SW480 (cell line): ENCODE results near the gene GART.

Source experiments
- DNase-seq: peaks from one replicate; pipeline ENCODE4 v3.0.0-alpha.2; 2016; ENCODE audit warnings: low spot score

GART gene

DNA sequence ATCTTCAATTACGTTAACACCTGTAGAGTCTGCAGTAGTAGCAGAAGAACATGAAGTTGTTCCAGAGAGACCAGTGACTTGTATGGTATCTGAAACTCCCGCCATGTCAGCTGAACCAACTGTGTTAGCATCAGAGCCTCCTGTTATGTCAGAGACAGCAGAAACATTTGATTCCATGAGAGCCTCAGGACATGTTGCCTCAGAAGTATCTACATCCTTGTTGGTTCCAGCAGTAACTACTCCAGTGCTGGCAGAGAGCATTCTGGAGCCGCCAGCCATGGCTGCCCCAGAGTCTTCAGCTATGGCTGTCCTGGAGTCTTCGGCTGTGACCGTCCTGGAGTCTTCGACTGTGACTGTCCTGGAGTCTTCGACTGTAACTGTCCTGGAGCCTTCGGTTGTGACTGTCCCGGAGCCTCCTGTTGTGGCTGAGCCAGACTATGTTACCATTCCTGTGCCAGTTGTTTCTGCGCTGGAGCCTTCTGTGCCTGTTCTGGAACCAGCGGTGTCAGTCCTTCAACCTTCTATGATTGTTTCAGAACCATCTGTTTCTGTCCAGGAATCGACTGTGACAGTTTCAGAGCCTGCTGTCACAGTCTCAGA, 11.2 kb upstream of the GART start:
- DNase-seq: no peak

- DNase-seq: no peak
These were observed 10.4 kb upstream of the GART start for GRCh38 chr21:33552093-33552998.

- no peak for DNase-seq
These were observed 9.7 kb upstream of the GART start for GRCh38 chr21:33551664-33552063.

GRCh38 chr21:33550772-33551660, 9.1 kb upstream of the GART start:
- DNase-seq: no peak

DNA sequence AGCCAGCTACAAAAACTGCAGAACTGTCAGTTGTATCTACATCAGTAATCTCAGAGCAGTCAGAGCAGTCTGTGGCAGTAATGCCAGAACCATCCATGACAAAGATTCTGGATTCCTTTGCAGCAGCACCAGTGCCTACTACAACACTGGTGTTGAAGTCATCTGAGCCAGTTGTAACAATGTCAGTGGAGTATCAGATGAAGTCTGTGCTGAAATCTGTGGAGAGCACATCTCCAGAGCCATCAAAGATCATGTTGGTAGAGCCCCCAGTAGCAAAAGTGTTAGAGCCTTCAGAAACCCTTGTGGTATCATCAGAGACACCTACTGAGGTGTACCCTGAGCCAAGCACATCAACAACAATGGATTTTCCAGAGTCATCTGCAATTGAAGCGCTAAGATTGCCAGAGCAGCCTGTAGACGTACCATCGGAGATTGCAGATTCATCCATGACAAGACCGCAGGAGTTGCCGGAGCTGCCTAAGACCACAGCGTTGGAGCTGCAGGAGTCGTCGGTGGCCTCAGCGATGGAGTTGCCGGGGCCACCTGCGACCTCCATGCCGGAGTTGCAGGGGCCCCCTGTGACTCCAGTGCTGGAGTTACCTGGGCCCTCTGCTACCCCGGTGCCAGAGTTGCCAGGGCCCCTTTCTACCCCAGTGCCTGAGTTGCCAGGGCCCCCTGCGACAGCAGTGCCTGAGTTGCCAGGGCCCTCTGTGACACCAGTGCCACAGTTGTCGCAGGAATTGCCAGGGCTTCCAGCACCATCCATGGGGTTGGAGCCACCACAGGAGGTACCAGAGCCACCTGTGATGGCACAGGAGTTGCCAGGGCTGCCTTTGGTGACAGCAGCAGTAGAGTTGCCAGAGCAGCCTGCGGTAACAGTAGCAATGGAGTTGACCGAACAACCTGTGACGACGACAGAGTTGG, 8.2 kb upstream of the GART start:
- no peak for DNase-seq

DNA sequence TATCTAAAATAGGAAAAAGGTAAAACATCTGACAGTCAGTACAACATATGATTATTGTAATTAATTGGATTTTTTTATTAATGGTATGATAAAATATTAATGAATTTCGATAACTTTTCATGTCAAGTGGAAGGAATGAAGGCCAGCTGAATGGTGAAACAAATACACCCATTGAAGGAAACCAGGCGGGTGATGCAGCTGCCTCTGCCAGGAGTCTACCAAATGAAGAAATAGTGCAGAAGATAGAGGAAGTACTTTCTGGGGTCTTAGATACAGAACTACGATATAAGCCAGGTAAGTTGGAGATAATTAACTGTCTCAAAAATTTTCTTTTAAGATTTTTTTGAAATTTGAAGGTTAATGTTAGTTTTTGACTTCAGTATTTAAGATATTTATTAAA, 4.2 kb upstream of the GART start:
- no peak for DNase-seq

- no peak for DNase-seq
These were observed 2.7 kb upstream of the GART start for GRCh38 chr21:33544451-33545195.

- peak; percentile 72 for DNase-seq
These were observed 1.7 kb upstream of the GART start for GRCh38 chr21:33543505-33544129.

- DNase-seq: peak; percentile 99
These were observed 955 bp upstream of the GART start, which contains the start of gene SON for GRCh38 chr21:33542640-33543504. TSS of gene SON (plus strand) at chr21:33543038. CDS start at chr21:33543093, 55 bp downstream.

DNA sequence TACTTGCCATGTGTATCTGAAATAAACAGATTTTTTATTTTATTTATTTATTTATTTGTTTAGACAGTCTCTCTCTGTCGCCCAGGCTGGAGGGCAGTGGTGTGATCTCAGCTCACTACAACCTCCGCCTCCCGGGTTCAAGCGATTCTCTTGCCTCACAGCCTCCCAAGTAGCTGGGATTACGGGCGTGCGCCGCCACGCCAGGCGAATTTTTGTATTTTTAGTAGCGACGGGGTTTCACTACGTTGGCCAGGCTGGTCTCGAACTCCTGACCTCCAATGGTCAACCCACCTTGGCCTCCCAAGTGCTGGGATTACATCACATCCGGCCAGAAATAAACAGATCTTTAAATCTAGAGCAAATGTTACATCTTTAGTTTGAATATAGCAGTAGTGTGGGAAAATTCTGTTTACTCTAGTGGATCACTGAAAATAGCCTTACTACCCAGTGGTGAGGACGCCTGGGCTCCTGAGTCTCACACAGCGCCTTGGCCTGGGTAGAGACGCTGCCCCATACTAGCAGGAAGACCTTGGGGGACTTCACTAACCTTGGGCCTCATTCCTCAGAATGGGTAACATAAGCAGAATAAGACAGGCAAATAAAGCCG, 709 bp downstream of the GART start:
- peak; percentile 51 for DNase-seq

GRCh38 chr21:33540711-33541104, 1.2 kb downstream of the GART start:
- DNase-seq: peak; percentile 18

DNA sequence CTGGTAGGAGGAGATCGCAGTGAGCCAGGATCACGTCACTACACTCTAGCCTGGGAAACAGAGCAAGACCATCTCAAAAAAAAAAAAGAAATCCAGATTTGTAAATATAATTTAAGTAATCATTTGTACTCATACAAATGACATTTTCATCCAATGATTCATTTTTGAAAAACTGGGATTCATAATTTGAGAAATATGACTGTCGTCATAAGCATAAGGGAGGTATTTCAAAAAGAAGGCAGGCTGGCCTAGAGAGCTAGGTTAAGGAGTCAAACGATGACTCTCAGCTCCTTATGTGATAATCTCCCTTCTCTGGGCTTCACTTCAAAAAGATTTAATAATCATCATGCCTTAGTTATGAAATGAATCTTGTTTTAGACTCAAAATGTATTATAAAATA, 2.3 kb downstream of the GART start:
- no peak for DNase-seq

GRCh38 chr21:33537212-33537611, 4.7 kb downstream of the GART start:
- DNase-seq: no peak

DNA sequence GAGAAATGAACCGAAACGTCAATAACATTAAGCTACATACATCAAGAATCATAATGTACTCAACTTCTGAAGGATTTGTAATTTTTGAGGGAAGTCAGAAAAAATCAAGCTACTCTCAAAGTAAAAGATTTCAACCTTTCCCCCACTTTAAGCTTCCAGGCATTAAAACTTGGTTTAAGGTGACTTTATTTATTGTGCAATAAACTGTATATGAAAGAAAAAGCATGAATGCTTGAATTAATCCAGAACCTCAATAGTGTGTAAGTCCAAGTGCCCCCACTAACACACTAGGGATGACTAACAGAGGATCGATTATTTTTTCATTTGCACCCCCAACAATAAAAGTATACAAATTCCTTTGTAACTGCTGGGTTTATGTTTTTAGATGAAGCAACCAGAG, 10.9 kb downstream of the GART start:
- no peak for DNase-seq

- DNase-seq: no peak
These were observed 19.0 kb downstream of the GART start for GRCh38 chr21:33522953-33523349.

DNA sequence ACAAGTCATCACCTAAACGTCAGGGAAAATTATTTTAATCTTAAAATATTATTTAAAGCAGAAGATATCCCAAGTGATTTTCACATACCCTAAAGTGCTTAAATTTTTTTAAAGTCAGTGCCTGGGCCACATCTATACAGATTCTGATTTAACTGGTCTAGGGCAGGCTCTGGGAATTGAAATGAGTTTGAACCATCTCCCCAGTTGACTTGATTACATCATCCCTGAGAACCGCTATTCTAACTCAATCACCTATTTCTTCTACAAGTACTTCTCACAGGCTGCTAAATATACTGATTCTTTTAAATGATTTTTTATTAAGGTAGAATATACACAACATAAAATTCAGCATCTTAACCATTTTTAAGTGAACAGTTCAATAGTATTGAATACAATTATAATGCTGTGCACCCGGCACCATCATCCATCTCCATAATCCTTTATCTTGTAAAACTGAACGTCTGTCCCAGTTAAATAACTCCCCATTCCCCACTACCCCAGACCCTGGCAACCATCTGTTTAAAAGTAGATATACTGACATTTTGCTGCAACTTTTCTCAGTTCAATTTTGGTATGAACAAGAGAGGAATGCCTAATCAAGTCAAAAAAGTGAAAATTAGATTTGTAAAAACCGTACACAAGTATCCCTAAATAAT, 19.5 kb downstream of the GART start:
- no peak for DNase-seq

DNA sequence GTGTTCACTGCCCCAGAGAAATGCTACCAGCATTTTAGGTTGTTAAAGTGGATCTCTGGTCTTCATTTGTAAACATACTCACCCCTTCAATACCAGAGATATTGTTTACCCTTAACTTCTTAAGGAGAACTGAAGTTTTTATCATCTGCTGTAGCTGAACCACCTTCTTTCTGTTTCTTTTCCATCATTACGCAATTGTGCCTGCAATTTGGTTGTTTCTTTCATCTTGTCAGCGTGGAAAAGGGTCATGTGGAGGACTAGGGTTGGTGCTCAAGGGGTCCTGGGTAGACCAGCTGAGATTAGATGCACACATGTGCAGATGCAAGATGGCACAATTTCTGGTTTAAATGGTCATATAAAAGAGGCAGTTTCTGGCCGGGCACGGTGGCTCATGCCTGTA, 23.0 kb downstream of the GART start:
- DNase-seq: no peak

- no peak for DNase-seq
These were observed 27.7 kb downstream of the GART start for GRCh38 chr21:33514229-33514628.
